ENCODE measurements around the gene IL3.

IL3 gene

GRCh38 chr5:132102101-132102701, 41.7 kb downstream of the IL3 start:
- ATAC-seq = no peak
- TF ChIP-seq ZFP3 (CRISPR knock-in tag; IDR thresholded peaks at IDR 0.05) (no peak), ZNF8 (CRISPR knock-in tag; IDR thresholded peaks at IDR 0.05) (no peak), BACH2 (CRISPR knock-in tag; IDR thresholded peaks at IDR 0.05; ENCODE audit: borderline replicate concordance) (no peak), ESRRG (CRISPR knock-in tag; IDR thresholded peaks at IDR 0.05) (no peak), ZNF70 (CRISPR knock-in tag; IDR thresholded peaks at IDR 0.05) (no peak), CSDC2 (CRISPR knock-in tag; IDR thresholded peaks at IDR 0.05) (no peak), ZC3H10 (CRISPR knock-in tag; IDR thresholded peaks at IDR 0.05) (no peak), PPARA (CRISPR knock-in tag; IDR thresholded peaks at IDR 0.05; ENCODE audit: borderline replicate concordance) (no peak)

GRCh38 chr5:132102944-132103331, 42.5 kb downstream of the IL3 start:
- TF ChIP-seq OSR1 (CRISPR knock-in tag; IDR thresholded peaks at IDR 0.05) = no peak
- no peak for TF ChIP-seq CREB5 (CRISPR knock-in tag; IDR thresholded peaks at IDR 0.05; ENCODE audit: low read depth)
- TF ChIP-seq ZNF8 (CRISPR knock-in tag; IDR thresholded peaks at IDR 0.05) = no peak
- no peak for TF ChIP-seq ZNF565 (CRISPR knock-in tag; conservative IDR thresholded peaks at IDR 0.05; ENCODE audit: low read depth)
- no peak for TF ChIP-seq CSDC2 (CRISPR knock-in tag; IDR thresholded peaks at IDR 0.05)
- no peak for TF ChIP-seq PPARA (CRISPR knock-in tag; IDR thresholded peaks at IDR 0.05; ENCODE audit: borderline replicate concordance)
- TF ChIP-seq ESRRG (CRISPR knock-in tag; IDR thresholded peaks at IDR 0.05) = no peak
- no peak for TF ChIP-seq TSHZ2 (CRISPR knock-in tag; IDR thresholded peaks at IDR 0.05)
- TF ChIP-seq TOX (CRISPR knock-in tag; IDR thresholded peaks at IDR 0.05; ENCODE audit: borderline replicate concordance) = no peak

GRCh38 chr5:132103332-132103951, 43.0 kb downstream of the IL3 start:
- TF ChIP-seq ISL1 (CRISPR knock-in tag; IDR thresholded peaks at IDR 0.05) = peak; percentile 28; the same call in 1 of the 2 replicates
- no peak for TF ChIP-seq ARNTL (CRISPR knock-in tag; IDR thresholded peaks at IDR 0.05; ENCODE audit: borderline replicate concordance, low read depth)
- TF ChIP-seq POU6F1 (CRISPR knock-in tag; IDR thresholded peaks at IDR 0.05; ENCODE audit: borderline replicate concordance, low read depth) = no peak
- no peak for TF ChIP-seq ZNF70 (CRISPR knock-in tag; IDR thresholded peaks at IDR 0.05)
- TF ChIP-seq ZFP3 (CRISPR knock-in tag; IDR thresholded peaks at IDR 0.05) = peak; percentile 91
- peak; percentile 76 for ATAC-seq

More at GRCh38 chr5:132102944-132103331, 42.5 kb downstream of the IL3 start:
- ATAC-seq = peak; percentile 40; the same call in 2 of the 3 replicates

- TF ChIP-seq CSRNP3 (CRISPR knock-in tag; IDR thresholded peaks at IDR 0.05) (no peak), ARNTL (CRISPR knock-in tag; IDR thresholded peaks at IDR 0.05; ENCODE audit: borderline replicate concordance, low read depth) (no peak), TCF4 (CRISPR knock-in tag; IDR thresholded peaks at IDR 0.05; ENCODE audit: borderline replicate concordance) (no peak), TOX (CRISPR knock-in tag; IDR thresholded peaks at IDR 0.05; ENCODE audit: borderline replicate concordance) (no peak), ZNF565 (CRISPR knock-in tag; conservative IDR thresholded peaks at IDR 0.05; ENCODE audit: low read depth) (no peak), PPARA (CRISPR knock-in tag; IDR thresholded peaks at IDR 0.05; ENCODE audit: borderline replicate concordance) (no peak)
- ATAC-seq = peak; percentile 65
These were observed 43.5 kb downstream of the IL3 start for GRCh38 chr5:132103969-132104391.
